HG03378 (cell line): ENCODE data around the gene NEU4.

Experiments
- ATAC-seq: cut with Tn5 transposase; IDR thresholded peaks from one replicate; pipeline ENCODE4 v1.9.1; 2021; ENCODE audit warnings: mild to moderate bottlenecking, moderate library complexity; ENCODE audit not compliant: unreplicated experiment

Gene NEU4

DNA sequence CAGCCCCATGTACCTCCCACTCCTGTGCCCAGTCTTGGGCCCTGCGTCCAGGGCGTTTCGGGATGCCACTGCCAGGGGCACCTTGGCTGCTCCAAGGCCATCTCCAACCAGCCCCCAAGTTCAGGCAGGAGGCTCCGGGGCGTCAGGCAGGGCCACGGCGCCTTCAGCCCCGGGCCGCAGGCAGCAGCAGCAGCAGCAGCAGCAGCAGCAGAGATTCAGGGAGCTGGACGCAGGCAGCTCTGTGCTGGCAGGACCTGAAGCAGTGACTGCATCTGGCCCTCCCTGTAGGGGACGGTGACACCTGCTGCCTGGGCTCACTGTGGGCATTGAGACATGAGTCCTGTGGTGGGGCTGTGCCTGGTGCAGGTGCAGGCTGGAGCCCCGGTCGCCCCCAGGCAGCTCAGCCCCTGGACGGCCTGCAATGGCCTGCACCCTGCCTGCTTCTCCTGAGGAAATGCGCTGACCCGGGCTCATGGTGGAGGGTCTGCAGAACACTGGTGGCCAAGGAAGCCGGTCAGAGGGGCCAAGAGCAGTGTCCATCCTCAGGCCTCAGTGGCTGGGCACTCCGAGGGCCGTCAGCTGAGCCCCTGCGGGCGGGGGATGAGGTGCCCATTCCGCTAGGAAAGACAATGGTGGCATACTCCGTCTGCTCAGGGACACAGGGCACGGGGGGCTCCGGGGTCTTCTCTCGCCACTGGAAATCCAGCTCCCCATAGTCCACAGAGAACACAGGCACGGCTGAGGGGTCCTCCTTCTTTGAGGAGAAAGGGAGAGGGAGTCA, 41.7 kb downstream of the NEU4 start:
- no peak for ATAC-seq

DNA sequence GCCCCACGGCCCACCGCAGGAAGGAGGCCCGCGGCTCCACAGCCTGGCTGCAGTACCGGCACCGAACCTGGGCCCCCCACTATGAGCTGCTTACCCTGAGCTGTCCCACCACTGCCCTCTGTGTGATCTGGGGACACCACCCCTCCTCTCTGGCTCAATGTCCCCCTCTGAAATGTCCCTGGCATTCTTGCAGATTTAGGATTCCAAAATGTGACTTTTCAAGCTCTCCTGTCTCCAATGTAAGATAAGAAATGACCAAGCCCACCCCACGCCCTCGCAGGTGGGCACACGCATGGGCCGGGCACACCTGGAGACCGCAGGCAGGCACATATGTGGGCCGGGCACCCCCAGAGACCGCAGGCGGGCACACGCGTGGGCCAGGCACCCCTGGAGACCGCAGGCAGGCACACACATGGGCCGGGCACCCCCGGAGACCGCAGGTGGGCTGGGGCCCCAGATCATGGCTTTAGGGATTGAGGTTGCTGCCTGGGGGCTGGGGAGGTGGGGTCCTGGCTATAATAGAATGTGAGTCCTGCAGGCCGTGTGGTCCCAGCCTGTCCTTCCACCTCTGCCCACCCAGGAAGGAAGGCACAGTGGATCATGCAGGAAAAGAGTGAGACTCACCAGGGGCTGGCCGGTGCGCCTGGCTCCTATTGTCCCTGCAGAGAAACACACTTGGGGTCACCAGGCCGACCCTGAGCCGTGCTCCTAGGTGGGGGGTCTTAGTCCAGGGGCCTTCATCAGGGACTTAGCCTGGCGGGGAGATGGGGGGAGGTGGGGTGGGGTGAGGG, 42.5 kb downstream of the NEU4 start:
- ATAC-seq: no peak

DNA sequence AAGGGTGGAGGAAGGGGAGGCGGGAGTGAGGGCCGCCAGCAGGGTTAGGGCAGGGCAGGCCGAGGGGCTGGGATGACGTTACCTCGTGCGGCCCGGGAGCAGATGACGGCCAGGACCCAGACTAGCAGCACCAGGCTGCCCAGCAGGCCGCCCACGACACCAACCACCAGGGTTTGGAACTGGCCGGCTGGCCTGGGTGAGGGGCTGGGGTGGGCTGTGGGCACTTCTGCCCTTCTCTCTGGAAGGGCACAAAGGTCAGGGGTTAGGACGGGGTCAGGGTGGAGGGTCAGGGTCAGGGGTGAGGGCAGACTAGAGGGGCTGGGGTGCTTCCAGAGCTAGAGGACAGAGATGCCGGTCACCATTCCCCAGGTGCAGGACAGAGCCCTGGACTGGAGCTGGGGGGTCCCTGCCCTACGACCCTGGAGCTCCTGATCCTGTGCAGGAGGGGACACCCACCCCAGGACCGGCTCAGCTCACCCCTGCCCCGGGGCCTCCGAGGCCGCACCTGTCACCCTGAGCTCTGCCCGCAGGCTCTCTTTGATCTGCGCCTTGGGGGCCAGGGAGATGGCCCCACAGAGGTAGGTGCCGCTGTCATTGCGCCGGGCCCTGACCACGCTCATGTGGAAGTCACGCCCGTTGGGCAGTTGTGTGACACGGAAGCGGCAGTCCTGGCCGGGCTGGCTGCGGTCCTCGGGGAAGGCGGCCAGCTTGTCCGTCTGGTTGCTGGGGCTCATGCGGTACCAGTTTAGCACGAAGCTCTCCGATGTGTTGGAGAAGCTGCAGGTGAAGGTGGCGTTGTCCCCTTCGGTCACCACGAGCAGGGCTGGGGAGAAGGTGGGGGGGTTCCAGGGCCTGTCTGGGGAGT, 43.4 kb downstream of the NEU4 start:
- no peak for ATAC-seq

DNA sequence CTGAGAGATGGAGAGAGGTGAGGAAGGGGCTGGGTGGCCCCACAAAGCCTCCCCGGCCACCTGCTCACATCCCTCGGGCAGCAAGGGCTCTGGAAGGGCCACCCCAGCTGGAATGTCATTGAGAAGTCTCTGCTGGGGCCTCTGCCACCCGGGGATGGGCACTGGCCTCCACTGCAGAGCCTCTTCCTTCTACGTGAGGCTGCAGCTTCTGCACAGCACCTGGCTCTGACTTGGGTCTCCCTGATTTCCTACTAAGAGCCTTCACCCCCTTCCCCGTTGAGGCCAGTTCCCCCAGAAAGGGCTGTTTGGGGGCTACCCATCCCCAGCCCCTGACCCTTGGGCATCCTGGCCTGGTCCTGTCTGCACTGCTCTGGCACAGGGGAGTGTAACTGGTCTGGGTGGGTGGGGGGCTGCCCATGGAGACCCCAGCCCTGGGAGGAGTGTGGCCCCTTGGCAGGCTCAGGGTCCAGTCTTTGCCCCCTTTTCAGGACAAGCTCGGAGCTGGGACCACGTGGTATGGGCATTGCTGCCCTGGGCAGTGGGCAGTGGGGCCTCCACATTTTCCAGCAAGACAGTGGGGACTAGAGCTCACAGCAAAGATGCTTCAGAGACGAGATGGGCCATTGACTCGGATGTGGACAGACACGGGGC, 44.1 kb downstream of the NEU4 start:
- no peak for ATAC-seq

DNA sequence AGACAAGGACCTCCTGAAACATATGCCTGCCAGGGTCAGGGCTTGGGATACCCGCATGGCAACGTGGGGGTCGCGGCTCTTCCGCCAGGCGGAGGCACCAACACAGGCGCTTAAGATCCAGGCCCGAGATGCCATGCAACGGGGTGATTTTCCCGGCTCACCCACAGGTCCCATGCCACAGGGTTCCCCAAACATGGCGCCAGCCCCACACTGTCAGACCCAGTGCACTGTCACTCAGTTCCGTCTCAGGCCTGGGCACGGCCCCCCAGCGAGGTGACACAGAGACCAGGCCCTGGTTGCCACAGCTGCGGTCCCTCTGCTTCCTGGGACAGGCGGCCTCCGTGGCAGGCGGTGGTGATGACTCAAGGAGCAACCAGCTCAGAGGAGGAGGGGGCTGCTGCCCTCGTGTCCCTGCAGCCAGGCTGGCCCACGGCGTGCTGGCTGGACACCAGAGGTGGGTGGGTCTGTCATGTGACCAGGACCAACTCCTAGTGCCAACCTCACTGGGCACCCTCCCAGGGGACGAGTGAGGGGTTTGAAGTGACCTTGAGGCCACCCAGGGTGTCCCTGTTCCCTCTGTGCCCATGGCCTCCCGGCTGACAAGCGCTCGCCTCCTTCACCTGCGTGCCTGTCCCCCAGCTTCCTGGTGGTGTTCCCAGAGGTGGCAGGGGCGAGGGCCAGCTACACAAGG, 44.8 kb downstream of the NEU4 start:
- no peak for ATAC-seq

DNA sequence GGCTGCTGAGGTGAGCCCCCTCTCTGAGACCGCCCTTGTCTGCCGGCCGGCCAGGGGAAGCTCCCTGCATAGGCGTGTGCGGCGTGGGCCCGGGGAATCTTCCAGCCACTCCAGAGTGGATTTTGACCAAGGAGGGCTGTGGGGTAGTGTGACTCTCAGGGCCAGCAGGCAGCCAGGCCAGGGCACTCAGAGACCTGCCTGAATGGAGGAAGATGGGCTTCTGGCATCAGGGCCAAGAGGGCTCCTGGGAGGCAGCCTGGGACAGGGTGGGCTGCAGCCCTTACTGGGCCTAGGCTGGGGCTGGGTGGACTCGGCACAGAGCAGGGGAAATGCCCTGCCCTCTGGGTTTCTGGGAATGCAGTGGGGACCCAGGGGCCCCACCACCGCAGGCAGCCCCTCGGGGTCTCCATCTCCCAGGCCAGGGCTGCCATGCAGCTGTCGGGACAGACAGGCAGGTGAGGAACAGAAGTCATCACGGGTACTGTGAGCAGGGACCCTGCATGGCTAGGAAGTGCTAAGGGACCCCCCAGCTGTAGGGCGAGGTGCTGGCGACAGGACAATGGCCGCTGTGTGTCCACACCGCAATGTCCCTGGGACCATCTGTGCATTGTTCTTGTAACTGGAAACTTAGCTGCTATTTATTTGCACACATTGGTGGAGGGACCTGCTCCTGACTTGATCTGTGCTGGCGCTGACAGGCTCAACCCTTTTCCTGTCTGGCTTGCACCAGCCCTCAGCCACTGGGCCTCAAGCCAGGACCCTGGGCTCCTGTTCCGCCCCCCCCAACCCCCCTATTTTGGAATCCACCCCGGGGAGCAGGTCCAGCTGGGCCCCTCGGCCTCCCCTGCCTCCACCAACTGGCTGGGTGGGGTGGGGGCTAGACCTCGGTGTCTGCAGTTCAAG, 45.6 kb downstream of the NEU4 start:
- no peak for ATAC-seq

DNA sequence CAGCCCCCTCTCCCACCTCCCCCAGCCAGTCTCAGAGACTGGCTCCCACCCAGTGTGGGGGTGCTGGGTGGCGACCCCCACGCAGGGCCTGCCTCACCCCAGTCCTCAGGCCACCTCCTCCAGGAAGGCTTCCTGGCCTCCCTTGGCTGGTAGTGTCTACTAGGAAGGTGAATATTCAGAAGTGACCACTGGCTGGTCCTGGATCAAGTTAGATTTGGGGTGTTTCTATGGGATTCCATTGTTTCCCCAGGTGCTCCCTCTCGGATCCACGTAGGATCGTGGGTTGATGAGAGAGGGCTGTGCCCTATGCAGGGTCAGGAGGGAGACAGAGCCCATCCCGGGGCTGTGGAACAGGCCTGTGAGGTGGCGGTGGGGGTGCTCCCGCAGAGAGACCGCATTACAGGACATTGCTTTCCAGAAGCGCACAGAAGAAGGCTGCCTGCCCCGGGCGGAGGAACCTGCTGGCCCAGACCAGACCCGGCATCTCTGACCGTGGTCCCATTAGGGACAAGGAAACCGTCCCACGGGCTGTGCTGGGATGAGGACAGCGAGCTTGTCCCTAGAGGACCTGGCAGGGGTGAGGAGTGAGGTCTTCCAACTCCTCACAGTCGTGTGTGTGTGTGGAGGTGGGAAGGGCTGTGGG, 46.4 kb downstream of the NEU4 start:
- no peak for ATAC-seq

DNA sequence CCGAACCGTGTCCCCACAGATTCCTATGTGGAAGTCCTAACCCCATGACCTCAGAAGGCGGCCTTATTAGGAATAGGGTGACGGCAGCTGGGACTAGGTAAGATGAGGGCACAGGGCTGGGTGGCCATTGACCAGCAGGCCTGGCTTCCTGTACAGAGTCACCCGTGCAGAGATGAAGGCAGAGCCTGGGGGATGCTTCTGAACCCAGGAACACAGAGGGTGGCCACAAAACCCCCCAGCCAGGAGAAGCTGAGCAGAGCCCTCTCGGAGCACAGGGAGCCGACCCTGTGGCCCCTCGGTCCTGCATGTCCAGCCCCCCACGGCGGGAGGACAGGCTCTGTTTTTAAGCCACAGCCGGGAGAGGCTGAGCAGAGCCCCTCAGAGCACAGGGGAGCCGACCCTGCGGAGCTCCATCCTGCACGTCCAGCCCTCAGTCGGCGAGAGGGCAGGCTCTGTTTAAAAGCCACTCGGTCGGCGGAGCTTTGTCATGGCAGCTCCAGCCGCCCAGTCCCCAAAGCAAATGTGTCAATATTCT, 47.0 kb downstream of the NEU4 start:
- no peak for ATAC-seq

DNA sequence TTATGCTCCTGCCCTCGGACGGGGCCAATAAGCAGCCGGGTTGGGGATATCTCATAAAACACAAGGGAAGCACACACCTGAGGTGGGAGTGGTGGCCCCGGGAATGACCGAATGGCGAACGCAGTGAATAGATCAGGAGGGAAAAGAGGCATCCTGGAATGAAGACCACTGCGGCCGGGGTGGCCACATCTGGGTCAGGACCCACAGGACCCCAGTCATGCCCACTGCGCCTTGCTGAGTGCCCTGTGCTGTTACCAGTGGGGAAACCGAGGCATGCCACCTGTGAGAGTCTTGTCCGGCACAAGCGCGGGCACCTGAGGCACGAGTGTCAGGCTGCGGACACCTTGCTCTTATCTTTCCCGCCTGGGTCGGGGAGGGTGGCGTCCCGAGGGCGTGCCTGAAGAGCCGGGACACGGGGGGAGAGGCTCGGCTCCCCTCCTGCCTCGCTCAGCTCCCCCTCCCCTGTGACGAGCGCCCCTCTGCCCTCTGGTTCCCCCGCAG, 48.1 kb downstream of the NEU4 start:
- no peak for ATAC-seq

DNA sequence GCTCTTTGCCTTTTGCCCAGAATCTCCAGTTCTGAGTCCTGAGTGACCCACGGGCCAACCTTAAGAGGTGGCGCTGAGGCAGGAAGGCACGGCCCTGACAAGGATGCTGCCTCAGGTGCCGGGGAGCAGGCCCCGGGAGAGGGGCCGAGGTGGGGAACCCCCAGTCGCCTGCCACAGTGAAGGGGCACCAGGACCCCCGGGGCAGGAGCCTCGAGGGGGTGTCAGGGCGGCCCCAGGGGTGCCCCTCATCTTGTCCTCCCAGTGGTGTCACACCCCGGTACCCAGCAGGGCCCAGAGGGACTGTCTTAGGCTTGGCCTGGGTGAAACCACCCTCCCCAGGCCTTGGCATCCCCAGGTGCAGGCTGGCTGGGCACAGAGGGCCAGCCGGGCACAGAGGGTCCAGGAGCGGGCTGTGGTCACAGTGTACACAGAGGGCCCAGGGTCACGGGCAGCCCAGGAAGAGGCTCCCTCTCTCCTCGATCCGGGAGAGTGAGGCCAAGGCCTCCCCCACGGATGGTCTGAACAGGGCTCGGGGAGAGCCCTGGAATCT, 48.7 kb downstream of the NEU4 start:
- no peak for ATAC-seq

DNA sequence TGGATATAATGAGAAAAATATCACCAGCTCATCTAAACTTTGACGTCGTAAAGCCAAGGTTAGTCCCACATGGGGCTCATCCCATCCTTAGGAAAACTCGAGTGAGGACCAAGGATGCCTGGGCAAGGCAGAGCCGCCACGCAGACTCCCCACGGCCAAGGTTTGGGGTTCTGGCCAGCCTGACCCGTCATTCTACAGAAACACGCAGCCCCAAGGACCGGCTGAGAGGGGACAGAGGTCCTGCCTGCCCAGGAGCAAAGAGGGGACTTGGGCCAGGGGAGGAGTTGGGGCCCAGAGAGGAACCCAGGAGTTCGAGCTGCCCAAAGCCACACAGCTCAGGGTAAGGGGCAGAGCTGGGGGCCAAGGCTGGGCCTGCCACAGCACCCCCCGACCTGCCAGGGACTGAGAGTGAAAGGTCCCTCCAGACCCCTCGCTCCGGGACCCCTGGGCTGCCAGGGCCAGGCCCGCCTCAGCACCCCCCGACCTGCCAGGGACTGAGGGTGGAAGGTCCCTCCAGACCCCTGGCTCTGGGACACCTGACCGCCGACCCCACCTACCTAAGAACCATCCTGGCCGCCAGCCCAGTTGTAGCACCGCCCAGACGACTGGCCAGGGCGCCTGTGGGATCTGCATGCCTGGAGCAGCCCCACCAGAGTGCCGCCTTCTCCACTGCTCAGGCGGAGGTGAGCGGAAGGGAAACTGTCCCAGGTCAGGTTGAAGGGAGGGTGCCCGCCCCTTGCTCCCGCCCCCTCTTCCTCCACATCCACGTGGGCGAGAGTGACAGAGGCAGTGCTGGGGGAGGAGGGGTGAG, 49.4 kb downstream of the NEU4 start, which contains the start of gene PDCD1:
PDCD1 (minus strand) TSS at position 689 of the 811 bp plus-strand sequence; CDS start at position 633, 56 bp downstream.
- ATAC-seq: peak; percentile 19

DNA sequence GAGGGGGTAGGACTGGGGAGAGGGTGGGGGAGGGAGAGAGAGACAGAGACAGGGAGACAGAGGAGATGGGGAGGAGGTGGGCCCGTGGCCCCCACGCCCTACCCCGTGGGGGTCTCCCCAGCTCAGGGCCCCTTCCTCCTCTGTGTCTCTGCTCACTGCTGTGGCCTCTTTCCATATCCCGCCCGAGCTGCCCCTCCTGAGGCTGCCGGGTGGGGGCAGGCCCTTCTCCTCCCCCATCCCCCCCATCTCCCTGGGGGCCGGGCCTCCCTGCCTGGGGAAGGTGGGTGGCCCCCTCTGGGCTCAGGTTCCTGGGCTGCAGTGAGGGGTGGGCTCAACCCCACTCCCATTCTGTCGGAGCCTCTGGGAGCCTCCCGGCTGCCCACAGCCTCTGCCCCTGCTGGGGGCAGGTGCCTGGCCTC, 50.0 kb downstream of the NEU4 start:
- ATAC-seq: peak; percentile 9

DNA sequence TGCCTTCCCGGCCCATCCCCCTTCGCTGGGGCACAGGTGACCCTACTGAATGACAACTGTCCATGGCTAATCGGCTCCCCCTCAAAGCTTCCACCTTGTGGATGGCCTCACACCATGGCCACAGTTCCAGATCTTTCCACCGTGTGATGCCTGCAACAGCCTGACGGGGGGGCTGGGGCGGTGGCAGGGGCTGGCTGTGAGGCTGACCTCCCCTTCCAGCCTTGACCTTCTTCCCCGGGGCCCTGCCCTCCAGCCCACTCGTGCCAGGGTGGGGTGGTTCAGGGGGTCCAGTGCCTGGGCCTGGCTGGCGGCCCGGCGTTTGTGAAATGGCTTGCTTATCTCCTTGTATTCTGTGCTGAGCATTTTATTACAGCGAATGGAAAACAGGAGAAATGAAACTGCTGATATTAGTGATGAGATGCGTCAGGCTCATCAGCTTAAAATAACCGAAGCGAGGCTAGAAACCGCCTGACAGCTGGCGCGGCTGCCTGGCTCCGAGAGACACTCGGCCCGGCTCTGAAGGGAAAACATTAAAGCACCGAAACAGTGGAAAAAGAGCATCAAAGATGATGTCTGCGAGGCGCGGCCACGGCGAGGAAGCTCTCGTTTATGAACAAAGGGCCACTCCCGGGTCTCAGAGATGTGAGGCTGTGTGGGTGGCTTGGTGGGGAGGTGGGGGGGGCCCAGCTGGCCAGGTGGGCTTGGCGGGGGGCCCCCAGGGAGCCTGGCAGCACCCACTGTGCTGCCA, 50.6 kb downstream of the NEU4 start:
- ATAC-seq: peak; percentile 46

DNA sequence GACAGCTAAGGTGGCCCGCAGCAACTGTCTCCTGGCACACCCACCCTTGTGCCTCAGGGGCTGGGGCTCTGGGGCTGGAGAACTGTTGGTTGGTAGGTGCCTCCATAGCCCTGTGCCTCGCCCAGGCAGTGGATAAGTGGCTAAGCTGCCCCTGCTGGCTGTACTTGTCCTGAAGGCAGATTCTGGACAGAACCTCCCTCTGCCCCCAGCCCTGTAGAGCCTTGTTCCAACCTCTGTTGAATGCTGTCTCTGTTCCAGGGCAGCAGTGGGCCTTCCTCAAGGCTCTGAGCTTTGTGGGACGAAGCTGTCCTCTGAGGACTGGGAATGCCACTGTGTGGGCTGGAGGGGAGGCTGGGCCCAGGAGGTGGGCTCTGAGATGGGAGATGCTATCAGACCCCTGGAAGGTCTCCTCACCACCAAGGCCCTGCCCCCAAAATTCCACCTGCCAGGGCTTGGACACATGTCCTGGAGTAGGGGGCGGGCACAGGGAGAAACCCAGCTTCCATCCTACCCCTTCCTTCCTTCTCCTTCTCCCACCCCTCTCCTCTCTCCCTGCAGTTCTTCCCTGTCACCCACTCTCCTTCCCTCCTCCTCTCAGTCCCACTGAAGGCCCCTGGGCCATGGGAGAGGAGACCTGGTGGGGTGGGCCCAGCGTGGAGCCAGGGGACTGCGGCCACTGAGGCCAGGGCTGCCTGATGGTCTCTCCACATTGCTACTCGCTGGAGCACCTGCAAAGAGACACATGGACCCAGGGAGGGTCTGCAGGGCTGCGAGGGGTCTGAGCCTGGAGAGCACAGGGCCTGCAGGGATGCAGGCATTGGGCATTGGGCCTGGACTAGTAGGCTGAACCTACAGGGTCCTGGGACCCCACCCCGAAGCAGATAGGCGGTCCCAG, 51.4 kb downstream of the NEU4 start:
- ATAC-seq: no peak

DNA sequence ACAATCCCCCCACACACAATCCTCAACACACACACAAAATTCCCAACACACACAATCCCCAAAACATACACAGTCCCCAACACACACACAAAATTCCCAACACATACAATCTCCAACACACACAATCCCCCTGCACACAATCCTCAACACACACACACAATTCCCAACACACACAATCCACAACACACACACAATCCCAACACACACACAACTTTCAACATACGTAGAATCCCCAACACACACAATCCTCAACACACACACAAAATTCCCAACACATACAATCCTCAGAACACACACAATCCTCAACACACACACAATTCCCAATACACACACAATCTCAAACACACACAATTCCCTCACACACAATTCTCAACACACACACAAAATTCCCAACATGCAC, 52.3 kb downstream of the NEU4 start:
- no peak for ATAC-seq
